Stimulated activated CD4-positive, alpha-beta T cell treated with anti-CD3 and anti-CD28 coated beads, Interleukin-12 subunit alpha, Interleukin-12 subunit beta, amount 100 ng/mL, for 24 hours (primary cell): ENCODE measurements around the gene SLC39A11.
"Not testable (repeated sequence)": the region's sequence is repeated elsewhere in the genome, so short reads cannot be mapped to it uniquely, and the experiment has no call there.

Source experiments
- DNase-seq, 2 experiments: peaks; one replicate each; pipeline ENCODE4 v3.0.0-alpha.2; 2020; ENCODE audit warnings: low read depth in 2 of 2

SLC39A11 gene

GRCh38 chr17:72950242-72950931, 142.1 kb downstream of the SLC39A11 start:
- DNase-seq = no peak

- no peak for DNase-seq
Measured at GRCh38 chr17:72948115-72948514, 144.4 kb downstream of the SLC39A11 start.

DNA sequence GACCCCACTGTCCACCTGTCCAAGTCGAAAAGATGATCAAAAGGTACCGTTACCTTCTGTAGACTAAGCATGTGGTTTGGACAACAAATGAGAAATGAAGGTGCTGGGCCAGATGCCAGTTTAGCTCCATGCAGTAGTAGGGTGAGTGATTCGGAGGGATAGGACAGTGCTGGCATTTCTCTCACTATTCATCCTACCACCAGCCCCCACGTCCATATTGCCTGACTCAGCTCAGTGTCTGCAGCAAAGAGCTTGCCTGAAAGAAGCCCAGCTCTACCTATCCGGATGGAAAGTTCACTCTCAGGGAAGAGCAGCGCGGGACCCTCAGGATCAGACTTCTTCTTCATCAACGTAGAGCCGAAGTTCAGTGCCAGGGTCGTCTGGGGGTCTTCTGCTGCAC, 145.0 kb downstream of the SLC39A11 start:
- no peak for DNase-seq

- DNase-seq = no peak
Measured at GRCh38 chr17:72946696-72947095, 145.8 kb downstream of the SLC39A11 start.

DNA sequence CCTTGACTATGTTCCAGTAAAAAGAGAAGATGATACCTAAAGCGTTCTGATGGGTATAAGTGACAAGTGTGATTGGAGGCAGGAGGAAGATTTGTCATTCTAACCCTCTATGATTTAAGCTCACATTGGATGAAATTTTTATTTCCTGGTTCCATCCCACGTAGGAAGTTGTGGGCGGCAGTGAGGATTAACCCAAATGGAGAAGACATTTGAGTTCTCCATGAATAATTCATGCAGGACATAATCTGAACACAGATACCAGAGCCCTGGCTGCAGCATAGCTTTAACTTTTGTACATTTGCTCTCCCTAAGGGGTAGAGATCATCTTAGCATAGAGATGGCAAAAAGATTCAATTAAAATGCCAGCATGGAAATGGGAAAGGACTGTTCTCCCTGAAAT, 146.3 kb downstream of the SLC39A11 start:
- DNase-seq = no peak

GRCh38 chr17:72945473-72945872, 147.0 kb downstream of the SLC39A11 start:
- no peak for DNase-seq

DNA sequence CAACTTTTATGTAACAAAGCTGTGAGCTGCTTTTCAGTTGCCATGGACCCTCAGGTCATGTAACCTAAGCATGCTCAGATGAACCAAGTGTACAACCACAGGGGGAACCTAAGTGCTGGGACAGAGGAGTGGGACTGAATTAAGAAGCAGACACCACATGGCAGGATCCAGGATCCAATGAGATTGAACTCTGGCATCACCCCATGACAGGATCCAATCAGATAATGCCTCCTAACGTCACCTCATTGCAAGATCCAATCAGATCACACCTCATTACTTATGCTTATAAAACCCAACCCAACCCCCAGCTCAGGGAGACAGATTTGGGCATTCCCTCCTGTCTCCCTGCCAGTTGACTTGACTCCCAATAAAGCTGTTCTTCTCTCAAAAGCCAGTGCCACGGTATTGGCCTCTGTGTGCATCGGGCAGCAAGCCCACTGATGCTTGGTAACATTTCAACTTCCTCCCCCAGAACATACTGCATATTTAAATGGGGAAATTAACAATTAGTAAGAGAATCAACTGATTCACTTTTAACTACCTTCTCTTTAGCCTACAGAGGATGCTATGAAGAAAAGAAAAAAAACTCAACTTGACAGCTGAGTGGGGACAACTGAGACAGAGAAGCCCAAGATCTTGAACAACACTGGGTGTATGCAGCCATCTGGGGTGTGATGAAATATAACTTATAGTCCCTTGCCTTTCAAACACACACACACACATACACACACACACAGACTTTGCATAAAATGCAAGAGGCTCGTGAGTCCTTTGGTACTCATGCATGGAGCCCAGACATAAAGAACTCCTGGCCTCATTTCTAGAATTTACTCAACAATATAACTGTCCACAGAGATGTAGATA, 148.4 kb downstream of the SLC39A11 start:
- no peak for DNase-seq

DNA sequence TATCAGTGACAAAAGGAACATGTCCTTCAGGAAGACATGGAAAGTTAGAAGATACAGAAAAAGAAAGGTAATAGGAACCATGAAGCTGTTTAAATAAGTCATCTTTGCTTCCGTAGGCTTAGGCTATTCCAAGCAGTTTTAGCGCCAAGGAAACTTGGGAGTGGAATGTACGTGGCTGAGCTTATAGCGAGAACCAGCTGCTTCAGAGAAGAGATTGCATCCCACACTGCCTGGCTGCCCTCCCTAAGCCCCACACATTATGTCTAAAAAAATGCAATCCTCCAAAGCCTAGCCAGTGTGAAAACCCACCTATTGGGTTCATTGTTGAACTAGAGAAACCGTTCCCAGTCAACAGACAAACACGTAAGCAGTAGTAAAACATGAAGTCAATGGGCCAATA, 149.9 kb downstream of the SLC39A11 start:
- DNase-seq = no peak

DNA sequence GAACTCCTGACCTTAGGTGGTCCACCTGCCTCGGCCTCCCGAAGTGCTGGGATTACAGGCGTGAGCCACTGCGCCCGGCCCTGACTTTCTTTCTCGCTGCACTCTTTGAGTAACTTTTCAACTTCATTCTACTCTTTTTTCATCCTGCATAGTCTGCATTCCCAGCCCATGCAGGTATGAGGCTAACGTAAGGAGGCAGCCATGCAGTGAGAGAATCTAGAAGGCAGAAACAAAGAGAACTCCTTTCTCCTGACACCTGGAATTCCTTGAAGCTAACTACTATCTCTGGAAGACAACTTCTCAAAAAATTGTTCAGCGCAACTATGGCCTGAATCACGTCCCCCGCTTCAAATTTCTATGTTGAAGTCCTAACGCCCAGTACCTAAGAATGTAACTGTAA, 152.0 kb downstream of the SLC39A11 start:
- DNase-seq = no peak

- no peak for DNase-seq
Measured at GRCh38 chr17:72938482-72938881, 154.0 kb downstream of the SLC39A11 start.

- no peak for DNase-seq
Measured at GRCh38 chr17:72937707-72938106, 154.8 kb downstream of the SLC39A11 start.

DNA sequence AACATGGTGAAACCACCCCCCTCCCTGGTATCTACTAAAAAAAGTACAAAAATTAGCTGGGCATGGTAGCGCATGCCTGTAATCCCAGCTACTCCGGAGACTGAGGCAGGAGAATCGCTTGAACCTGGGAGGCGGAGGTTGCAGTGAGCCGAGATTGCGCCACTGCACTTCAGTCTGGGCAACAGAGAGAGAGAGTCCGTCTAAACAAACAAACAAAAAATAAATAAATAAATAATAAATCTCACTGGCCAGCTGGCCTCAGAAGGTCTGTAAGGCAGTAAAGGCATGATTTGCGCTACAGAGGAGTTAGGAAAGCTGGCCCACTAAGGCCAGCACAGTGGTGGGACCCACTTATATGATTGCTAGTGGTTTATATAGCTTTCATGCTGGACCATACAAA, 155.2 kb downstream of the SLC39A11 start:
- not testable (repeated sequence) for DNase-seq

DNA sequence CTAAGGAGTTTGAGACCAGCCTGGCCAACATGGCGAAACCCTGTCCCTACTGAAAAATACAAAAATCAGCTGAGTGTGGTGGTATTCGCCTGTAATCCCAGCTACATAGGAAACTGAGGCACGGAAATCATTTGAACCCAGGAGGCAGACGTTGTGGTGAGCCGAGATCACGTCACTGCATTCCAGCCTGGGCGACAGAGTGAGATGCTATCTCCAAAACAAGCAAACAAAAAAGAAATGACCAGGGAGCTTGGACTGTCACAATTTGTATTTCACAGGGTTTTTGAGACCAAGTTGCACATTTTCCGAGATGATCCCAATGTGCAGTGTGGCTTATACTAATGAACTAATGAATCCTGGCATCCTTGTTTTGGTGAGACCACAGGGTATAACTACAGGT, 156.5 kb downstream of the SLC39A11 start:
- DNase-seq = no peak

DNA sequence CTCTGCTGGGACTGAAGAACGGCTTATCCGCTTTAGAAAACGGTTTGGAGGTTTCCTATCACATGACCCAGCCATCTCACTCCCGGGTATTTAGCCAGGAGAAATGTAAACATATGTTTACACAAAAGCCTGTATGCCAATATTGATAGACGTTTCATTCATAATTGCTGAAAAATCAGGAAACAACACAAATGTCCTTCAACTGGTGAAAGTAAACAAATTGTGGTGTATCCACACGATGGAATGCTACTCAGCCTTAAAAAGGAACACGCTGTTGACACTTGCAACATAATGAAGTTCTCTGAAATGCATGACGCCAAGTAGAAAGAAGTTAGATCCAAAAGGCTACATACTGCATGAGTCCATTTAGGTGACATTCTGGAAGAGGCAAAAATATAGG, 157.6 kb downstream of the SLC39A11 start:
- DNase-seq = no peak

DNA sequence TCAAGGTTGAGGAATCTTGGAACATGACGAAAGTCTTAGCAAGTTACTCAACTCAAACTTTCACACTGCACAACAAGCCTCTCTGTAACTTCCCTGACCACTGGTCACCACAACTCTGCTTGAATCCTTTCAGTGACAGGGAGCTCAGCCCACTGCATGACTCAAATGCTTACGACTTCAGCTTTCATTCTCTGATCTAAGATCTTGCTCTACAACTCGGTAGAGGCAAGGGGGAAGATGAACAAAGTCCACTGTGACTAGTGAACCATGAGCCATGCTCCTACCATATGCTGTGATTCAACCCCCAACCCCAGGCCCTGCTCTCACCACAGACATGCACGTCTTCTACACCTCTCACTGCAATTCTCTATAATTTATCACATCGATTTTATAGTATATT, 160.9 kb downstream of the SLC39A11 start:
- DNase-seq = no peak

DNA sequence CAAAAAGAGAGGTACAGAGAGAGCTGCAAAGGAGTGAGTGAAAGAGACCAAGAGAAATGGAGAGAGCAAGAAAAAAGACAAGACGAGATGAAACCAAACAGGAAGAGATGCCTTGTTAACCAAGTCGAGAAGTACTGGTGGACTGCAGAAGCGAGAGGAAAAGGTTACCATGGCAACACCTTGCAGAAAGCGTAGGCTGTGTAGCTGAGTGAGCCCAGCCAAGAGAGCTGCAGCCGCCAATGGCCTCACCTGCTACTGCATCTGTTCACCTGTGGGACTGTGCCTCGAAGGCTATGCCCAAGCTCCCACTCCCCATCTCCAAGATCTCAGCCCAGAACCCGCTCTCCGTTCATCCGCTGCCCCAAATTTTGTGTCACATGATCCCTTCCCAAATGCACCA, 161.3 kb downstream of the SLC39A11 start:
- DNase-seq = no peak

DNA sequence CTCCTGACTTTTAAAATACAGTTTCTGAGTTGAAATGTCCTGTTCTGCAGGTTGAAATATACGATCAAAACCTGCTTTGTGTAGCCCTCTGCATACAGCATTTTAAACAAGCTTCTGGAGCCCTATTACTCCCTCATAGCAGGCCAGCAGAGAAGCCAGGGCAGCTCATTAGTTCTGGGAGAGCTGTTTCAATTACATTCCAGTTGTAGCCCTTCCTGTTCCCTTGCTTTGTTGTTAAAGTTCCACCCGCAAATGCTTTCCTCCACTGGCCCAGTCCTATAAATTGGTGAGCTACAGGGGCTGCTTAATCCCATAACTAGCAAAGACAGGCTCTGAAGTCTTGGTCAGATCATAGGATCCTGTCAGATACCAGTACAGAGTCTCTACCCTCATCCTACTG, 162.5 kb downstream of the SLC39A11 start:
- DNase-seq = no peak

GRCh38 chr17:72928454-72929136, 163.9 kb downstream of the SLC39A11 start:
- no peak for DNase-seq

DNA sequence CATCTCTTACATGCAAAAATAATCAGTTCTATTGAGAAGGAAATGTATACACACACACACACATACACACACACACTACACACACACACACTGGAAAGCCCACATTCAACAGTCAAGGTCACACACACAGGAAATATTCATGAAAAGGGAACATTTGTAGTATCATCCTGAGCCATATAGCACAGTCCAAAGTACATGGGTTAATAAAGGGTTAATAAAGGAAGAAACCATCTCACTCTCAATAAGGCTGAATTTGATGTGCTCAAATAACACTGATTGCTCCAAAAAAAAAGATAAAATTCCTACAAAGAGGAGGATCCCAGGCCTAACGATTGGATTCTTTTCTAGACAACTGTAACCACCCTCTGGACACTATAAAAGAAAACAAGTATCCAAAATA, 164.7 kb downstream of the SLC39A11 start:
- no peak for DNase-seq

GRCh38 chr17:72927146-72927545, 165.3 kb downstream of the SLC39A11 start:
- DNase-seq = no peak

- DNase-seq = no peak
Measured at GRCh38 chr17:72926171-72926570, 166.3 kb downstream of the SLC39A11 start.

- DNase-seq = no peak
Measured at GRCh38 chr17:72924196-72924595, 168.3 kb downstream of the SLC39A11 start.

DNA sequence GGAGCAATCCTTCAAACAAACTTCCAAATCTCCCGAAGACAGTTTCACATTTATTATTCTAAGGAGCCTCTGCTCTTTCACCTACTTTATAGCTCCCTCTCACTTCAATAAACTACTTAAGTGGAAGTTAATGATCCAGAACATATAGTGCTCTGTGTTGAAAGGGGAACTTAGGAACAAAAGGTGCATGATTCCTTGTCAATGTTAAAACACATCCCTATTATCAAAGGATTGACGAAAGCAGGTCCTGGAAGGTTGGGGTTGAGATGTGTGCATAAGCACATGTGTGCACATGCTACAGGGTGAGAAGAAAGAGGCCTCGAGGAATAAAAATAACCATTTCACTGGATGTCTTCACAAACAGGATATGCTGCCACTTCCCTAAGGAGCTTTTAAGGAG, 170.3 kb downstream of the SLC39A11 start:
- DNase-seq = no peak
